IMR-90 (cell line): ENCODE measurements around the gene RPL41. TPM values are rescaled to one million over a fixed set of nuclear protein-coding genes. Genes with fewer than 3 reads are reported as not detected.

ENCODE experiments used
- ATAC-seq: fragments of 200-7000 bp; cut with Tn5 transposase; 2 replicates; pipeline ENCODE4 v1.9.1; 2020; ENCODE audit warnings: low read depth, mild to moderate bottlenecking, moderate library complexity
- BruUV-seq: library from RNA; stranded (reverse); fragments of 400-500 nt; replicated peaks from 2 replicates; lab custom pipeline; 2021; lab: Mats Ljungman, UMichigan
- CTCF ChIA-PET: fragments of 300-600 bp; formaldehyde crosslinking; extraction: SDS; loops from one replicate; lab custom pipeline; 2021; ENCODE audit warnings: antibody characterized with exemption; lab: Yijun Ruan, JAX
- POLR2A ChIA-PET: fragments of 300-600 bp; sonication (Branson Sonifier 250); formaldehyde crosslinking; loops from one replicate; lab custom pipeline; 2022; ENCODE audit warnings: antibody characterized with exemption; ENCODE audit not compliant: unreplicated experiment; lab: Charles Lee
- DNase-seq: peaks from one replicate; pipeline ENCODE4 v3.0.0; 2013
- H2AFZ ChIP-seq: replicated peaks from 2 replicates; pipeline ENCODE3; 2013; ENCODE audit warnings: low read length, mild to moderate bottlenecking; ENCODE audit not compliant: poor library complexity
- H2AK5ac ChIP-seq: 2 replicates; pipeline ENCODE4 v1.6.1; 2013; ENCODE audit warnings: low read depth, low read length, inconsistent platforms
- H2AK9ac ChIP-seq: replicated peaks from 2 replicates; pipeline ENCODE3; 2013; ENCODE audit warnings: mild to moderate bottlenecking, low read depth, low read length, moderate library complexity; ENCODE audit not compliant: poor library complexity
- H2BK120ac ChIP-seq: 2 replicates; pipeline ENCODE4 v1.6.1; 2013; ENCODE audit warnings: low read depth, low read length, inconsistent platforms
- H2BK15ac ChIP-seq: 3 replicates; pipeline ENCODE4 v1.6.1; 2013; ENCODE audit warnings: low read depth, low read length, inconsistent platforms
- H2BK20ac ChIP-seq: 2 replicates; pipeline ENCODE4 v1.6.1; 2013; ENCODE audit warnings: low read depth, mild to moderate bottlenecking, inconsistent platforms, low read length, moderate library complexity
- H2BK5ac ChIP-seq: 2 replicates; pipeline ENCODE4 v1.6.1; 2013; ENCODE audit warnings: mild to moderate bottlenecking, low read depth, low read length, inconsistent platforms; ENCODE audit not compliant: poor library complexity, severe bottlenecking
- H3K14ac ChIP-seq: replicated peaks from 2 replicates; pipeline ENCODE4 v1.6.1; 2013; ENCODE audit warnings: low read depth, low read length, inconsistent platforms
- H3K18ac ChIP-seq: 2 replicates; pipeline ENCODE4 v1.6.1; 2013; ENCODE audit warnings: low read depth, low read length, control low read depth
- H3K23ac ChIP-seq: 2 replicates; pipeline ENCODE4 v1.6.1; 2013; ENCODE audit warnings: low read depth, low read length, inconsistent platforms
- H3K27ac ChIP-seq: 2 replicates; pipeline ENCODE4 v1.5.1; 2013; ENCODE audit warnings: mild to moderate bottlenecking, control low read depth, low read length; ENCODE audit not compliant: insufficient read depth
- H3K27me3 ChIP-seq: 2 replicates; pipeline ENCODE4 v1.6.1; 2013; ENCODE audit warnings: low read length; ENCODE audit not compliant: control insufficient read depth, insufficient read depth
- H3K36me3 ChIP-seq: 2 replicates; pipeline ENCODE4 v1.6.1; 2013; ENCODE audit warnings: low read length, mixed read lengths; ENCODE audit not compliant: control insufficient read depth, insufficient read depth
- H3K4ac ChIP-seq: 2 replicates; pipeline ENCODE4 v1.6.1; 2013; ENCODE audit warnings: low read depth, low read length, inconsistent platforms
- H3K4me1 ChIP-seq: 2 replicates; pipeline ENCODE4 v1.6.1; 2013; ENCODE audit warnings: low read length, mixed read lengths; ENCODE audit not compliant: control insufficient read depth, insufficient read depth
- H3K4me2 ChIP-seq: 2 replicates; pipeline ENCODE4 v1.6.1; 2013; ENCODE audit warnings: low read depth, mild to moderate bottlenecking, control low read depth, low read length, moderate library complexity
- H3K4me3 ChIP-seq: 2 replicates; pipeline ENCODE4 v1.5.1; 2013; ENCODE audit warnings: low read depth, mild to moderate bottlenecking, control low read depth, low read length, moderate library complexity; ENCODE audit not compliant: insufficient read depth
- H3K56ac ChIP-seq: 2 replicates; pipeline ENCODE4 v1.6.1; 2013; ENCODE audit warnings: low read length, inconsistent platforms; ENCODE audit not compliant: insufficient read depth; ENCODE audit errors: extremely low read depth
- H3K79me1 ChIP-seq, 2 experiments: 2 replicates each; pipeline ENCODE4 v1.6.1; 2013; ENCODE audit warnings: low read length in 2 of 2, inconsistent platforms in 1 of 2, low read depth in 1 of 2
- H3K9ac ChIP-seq: 2 replicates; pipeline ENCODE4 v1.6.1; 2013; ENCODE audit warnings: low read depth, low read length, control low read depth
- H3K9me1 ChIP-seq: 2 replicates; pipeline ENCODE4 v1.6.1; 2013; ENCODE audit warnings: low read length, inconsistent platforms; ENCODE audit not compliant: insufficient read depth
- H3K9me3 ChIP-seq: 2 replicates; pipeline ENCODE4 v1.6.1; 2013; ENCODE audit warnings: low read length; ENCODE audit not compliant: control insufficient read depth, insufficient read depth
- H4K20me1 ChIP-seq: 2 replicates; pipeline ENCODE4 v1.6.1; 2013; ENCODE audit warnings: low read length, inconsistent platforms; ENCODE audit not compliant: insufficient read depth
- H4K5ac ChIP-seq: 2 replicates; pipeline ENCODE4 v1.6.1; 2013; ENCODE audit warnings: mild to moderate bottlenecking, low read depth, low read length, control low read depth
- H4K8ac ChIP-seq, 2 experiments: 2 replicates each; pipeline ENCODE4 v1.6.1; 2013; ENCODE audit warnings: low read depth in 2 of 2, low read length in 2 of 2, control low read depth in 1 of 2, inconsistent platforms in 1 of 2
- H4K91ac ChIP-seq: 2 replicates; pipeline ENCODE4 v1.6.1; 2013; ENCODE audit warnings: low read depth, low read length, inconsistent platforms; ENCODE audit not compliant: insufficient read depth
- MAFK ChIP-seq: IDR thresholded peaks from 2 replicates; pipeline ENCODE4 v1.6.1; 2012; ENCODE audit warnings: low read depth, low read length, improper control_type of control experiment
- POLR2A ChIP-seq: IDR thresholded peaks from 2 replicates; pipeline ENCODE4 v1.6.1; 2012; ENCODE audit warnings: mild to moderate bottlenecking, low read depth, low read length
- RFX5 ChIP-seq: IDR thresholded peaks from 2 replicates; pipeline ENCODE4 v1.8.0; 2012; ENCODE audit warnings: low read depth, mild to moderate bottlenecking, low read length, moderate library complexity
- WGBS, 2 experiments: methylation state at CpG; one replicate each; pipeline versions ENCODE4 v1.1.5 to v1.1.7; 2013; ENCODE audit warnings: missing lambda C conversion rate in 2 of 2; ENCODE audit not compliant: insufficient read length in 1 of 2; ENCODE audit errors: extremely low coverage in 2 of 2; 5-methylcytosine and 5-hydroxymethylcytosine counted together
- dilution Hi-C: fragments of 300-500 bp; cut with HindIII; formaldehyde crosslinking; loops from one replicate; pipeline ENCODE4 v1.14.3; 2018; ENCODE audit warnings: low sequenced_read_pairs; ENCODE audit not compliant: unreplicated experiment
- in situ Hi-C: fragments of 300-500 bp; cut with MboI; formaldehyde crosslinking; loops from 3 replicates; pipeline ENCODE4 v1.14.3; 2019; ENCODE audit warnings: low sequenced_read_pairs, inconsistent platforms, mixed read lengths
- intact Hi-C: fragments of 100-400 bp; cut with micrococcal nuclease; formaldehyde crosslinking; loops from 2 replicates; pipeline ENCODE4 v1.10.0; 2022
- polyA plus RNA-seq, 3 experiments: library from polyadenylated mRNA; depleted of rRNA; stranded (reverse); fragments of >200 nt; gene quantifications; 2 replicates each; pipeline ENCODE4 v1.2.3, GENCODE V29; 2012; ENCODE audit warnings: low replicate concordance in 1 of 3
- total RNA-seq: library from RNA; depleted of rRNA; stranded (reverse); fragments of >200 nt; gene quantifications from 2 replicates; pipeline ENCODE4 v1.2.3, GENCODE V29; 2012
- TF ChIP-seq, protein P1 (sequence below): conservative IDR thresholded peaks from 2 replicates; pipeline ENCODE4 v1.5.1; 2012; ENCODE audit warnings: mild to moderate bottlenecking, low read depth, low read length, improper control_type of control experiment

The RPL41 gene
- total and polyA plus RNA-seq, 2 of the 4 experiments (the other 2 are of a cell fraction), result 1,119 to 9,394 TPM

- intact Hi-C loops (no loop called here), in situ Hi-C loops (no loop called here), dilution Hi-C loops (no loop called here)
- no peaks in the 10 kb centered on the region for H3K27me3 ChIP-seq
- peak overlapping the region; percentile 60 for H3K27ac ChIP-seq
- H2BK120ac ChIP-seq, result peak overlapping the region; percentile 57
- H2AK5ac ChIP-seq, result peak overlapping the region; percentile 94
- peak overlapping the region; percentile 100 for H2AK9ac ChIP-seq
- peak overlapping the region; percentile 38 for H2BK5ac ChIP-seq
- WGBS, 2 experiments, result 0% methylated on average over 1 of the region's 12 CpGs; no CpG with 5 or more reads in 1 of the 2 experiments
- H4K8ac ChIP-seq, result peak overlapping the region; percentile 97 to 98
- no peaks in the 10 kb centered on the region for H4K20me1 ChIP-seq
- H2AFZ ChIP-seq, result peak overlapping the region; percentile 93
- H3K4me3 ChIP-seq, result peak overlapping the region; percentile 66
- H3K9me3 ChIP-seq, result no peaks in the 10 kb centered on the region
- BruUV-seq, result no TSS peak
- H3K23ac ChIP-seq, result peak overlapping the region; percentile 78
- peak overlapping the region; percentile 72 for H3K14ac ChIP-seq
- H3K36me3 ChIP-seq, result peaks cover 7% of the 10 kb centered on the region
- TF ChIP-seq POLR2A, result no peak
- TF ChIP-seq MAFK, result no peak
- TF ChIP-seq, protein P1, sequence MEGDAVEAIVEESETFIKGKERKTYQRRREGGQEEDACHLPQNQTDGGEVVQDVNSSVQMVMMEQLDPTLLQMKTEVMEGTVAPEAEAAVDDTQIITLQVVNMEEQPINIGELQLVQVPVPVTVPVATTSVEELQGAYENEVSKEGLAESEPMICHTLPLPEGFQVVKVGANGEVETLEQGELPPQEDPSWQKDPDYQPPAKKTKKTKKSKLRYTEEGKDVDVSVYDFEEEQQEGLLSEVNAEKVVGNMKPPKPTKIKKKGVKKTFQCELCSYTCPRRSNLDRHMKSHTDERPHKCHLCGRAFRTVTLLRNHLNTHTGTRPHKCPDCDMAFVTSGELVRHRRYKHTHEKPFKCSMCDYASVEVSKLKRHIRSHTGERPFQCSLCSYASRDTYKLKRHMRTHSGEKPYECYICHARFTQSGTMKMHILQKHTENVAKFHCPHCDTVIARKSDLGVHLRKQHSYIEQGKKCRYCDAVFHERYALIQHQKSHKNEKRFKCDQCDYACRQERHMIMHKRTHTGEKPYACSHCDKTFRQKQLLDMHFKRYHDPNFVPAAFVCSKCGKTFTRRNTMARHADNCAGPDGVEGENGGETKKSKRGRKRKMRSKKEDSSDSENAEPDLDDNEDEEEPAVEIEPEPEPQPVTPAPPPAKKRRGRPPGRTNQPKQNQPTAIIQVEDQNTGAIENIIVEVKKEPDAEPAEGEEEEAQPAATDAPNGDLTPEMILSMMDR, result peak; percentile 6; the same call in 1 of the 2 replicates
- no peak for TF ChIP-seq RFX5
- DNase-seq, result no peak
- peak overlapping the region; percentile 88; the same call in 2 of the 3 replicates for H2BK15ac ChIP-seq
- H4K5ac ChIP-seq, result peak overlapping the region; percentile 91
- CTCF ChIA-PET, result no interaction called here
- peak; percentile 5 for ATAC-seq
- H3K56ac ChIP-seq, result peak overlapping the region; percentile 63
- peak overlapping the region; percentile 2; the same call in 1 of the 2 replicates for H2BK20ac ChIP-seq
- peak overlapping the region; percentile 61 for H4K91ac ChIP-seq
- peaks cover 22 to 47% of the 10 kb centered on the region in 2 experiments for H3K79me1 ChIP-seq
- H3K9me1 ChIP-seq, result peaks cover 17% of the 10 kb centered on the region
- H3K4ac ChIP-seq, result peak overlapping the region; percentile 88
- peak overlapping the region; percentile 75 for H3K9ac ChIP-seq
- peak overlapping the region; percentile 83 for H3K4me2 ChIP-seq
- no peak overlapping the region for H3K18ac ChIP-seq
- H3K4me1 ChIP-seq, result peaks cover 10% of the 10 kb centered on the region
- POLR2A ChIA-PET, result interaction anchor here (0.6 kb wide), 1 partner anchor 14 kb away, joined by 3 read pairs; no protein-coding TSS in a partner anchor
These were observed 35.3 kb downstream of the RPL41 start for GRCh38 chr12:56151672-56152131.
